Adrenal gland (tissue), 12 donors: Measurements from ENCODE around the gene GDF10. TPM values are rescaled to one million over a fixed set of nuclear protein-coding genes. Genes with fewer than 3 reads are reported as not detected.

Experiments used
- DNase-seq, 7 donors: peaks; one replicate each; pipeline ENCODE4 v3.0.0-alpha.2; 2019 to 2020
- H3K27ac ChIP-seq, 5 donors: fragments of 200-600 bp; sonication (generic) in 4 of 5; 1 replicate in 3 of 5; 2 replicates in 2 of 5; pipeline versions ENCODE4 v1.5.1 to v1.8.0; 2016 to 2020; ENCODE audit warnings: mild to moderate bottlenecking in 1 of 5
- H3K27me3 ChIP-seq: fragments of 200-600 bp; 2 replicates; pipeline ENCODE4 v1.8.0; 2021
- H3K36me3 ChIP-seq, 2 donors: fragments of 200-600 bp; replicated peaks in 1 of 2; 1 replicate in 1 of 2; 2 replicates in 1 of 2; pipeline versions ENCODE4 v1.5.1 to v1.8.0; 2018 to 2022
- H3K4me1 ChIP-seq, 2 donors: fragments of 200-600 bp; replicated peaks in 1 of 2; 1 replicate in 1 of 2; 2 replicates in 1 of 2; pipeline versions ENCODE4 v1.5.1 to v1.8.0; 2018 to 2021
- H3K4me3 ChIP-seq, 4 donors: fragments of 200-600 bp; sonication (generic) in 3 of 4; one replicate each; pipeline ENCODE4 v1.5.1; 2016 to 2018
- H3K9me3 ChIP-seq, 3 donors: fragments of 200-600 bp; sonication (generic) in 1 of 3; replicated peaks in 1 of 3; 1 replicate in 2 of 3; 2 replicates in 1 of 3; pipeline versions ENCODE4 v1.5.1 to v1.8.0; 2016 to 2021
- CTCF ChIP-seq, 6 experiments: fragments of 450-650 bp in 4 of 6; fragments of 200-600 bp in 2 of 6; sonication (generic) in 1 of 6; IDR thresholded peaks; 1 replicate in 5 of 6; 2 replicates in 1 of 6; pipeline versions ENCODE4 v1.5.1 to v1.8.0; 2016 to 2021; ENCODE audit warnings: antibody characterized with exemption in 6 of 6, mild to moderate bottlenecking in 2 of 6, moderate library complexity in 1 of 6
- POLR2A ChIP-seq, 2 donors: fragments of 450-650 bp; IDR thresholded peaks; one replicate each; pipeline ENCODE4 v1.6.1; 2017; ENCODE audit warnings: antibody characterized with exemption in 2 of 2, mild to moderate bottlenecking in 2 of 2, moderate library complexity in 1 of 2
- WGBS, 4 donors: extraction: QIAGEN DNeasy Blood & Tissue Kit in 2 of 4; methylation state at CpG; one replicate each; pipeline versions ENCODE4 v1.1.5 to v1.1.7; 2013 to 2017; 5-methylcytosine and 5-hydroxymethylcytosine counted together
- intact Hi-C, 2 donors: fragments of 100-400 bp; cut with DNase I; formaldehyde crosslinking; loops; one replicate each; pipeline versions ENCODE4 v1.14.1 to v1.15.0; 2022 to 2023
- polyA plus RNA-seq, 3 donors: library from polyadenylated mRNA; stranded (reverse); fragments of 200-250 nt in 2 of 3; fragments of 350-450 nt in 1 of 3; fragmentation: Illumina TruSeq in 1 of 3; extraction: RNeasy Lipid Tissue Mini Kit (QIAGEN cat#74804) in 1 of 3; gene quantifications; one replicate each; pipeline ENCODE4 v1.2.3, GENCODE V29; 2013 to 2014
- total RNA-seq, 9 donors: library from RNA; depleted of rRNA in 4 of 9; stranded (reverse); fragments of >200 nt in 4 of 9; fragments of 120-200 nt in 1 of 9; fragmentation: NEBNext Ultra II Directional in 1 of 9; extraction: Animal tissue kit (Norgen Biotek cat#: 25700) in 1 of 9; gene quantifications; one replicate each; pipeline versions ENCODE4 v1.1.0 to v1.2.4, GENCODE V29; 2013 to 2023
- donor health status: healthy with polysubstance abuse.
- donor health status: Bipolar disorder and iron deficiency.
- donor health status: DM: yes; HTN: yes; CAD: no.
- donor health status: DM: no; HTN: no; CAD: no.
- donor health status: DM: no; HTN: no; CAD: no.
- donor health status: DM: yes; HTN: yes; CAD: no.

The GDF10 gene
- total and polyA plus RNA-seq, 12 donors, result 0.06 to 8.5 (median 1.2) TPM; not detected in 1

GRCh38 chr10:47260505-47261111 is 39.4 kb upstream of the GDF10 start:
- Histone ChIP-seq H3K4me3 (no peak overlapping the region), H3K27ac (no peak overlapping the region), H3K27me3 (no peaks in the 10 kb centered on the region), H3K4me1 (no peaks in the 10 kb centered on the region), H3K36me3 (no peaks in the 10 kb centered on the region), H3K9me3 (no peaks in the 10 kb centered on the region)
- intact Hi-C loops, result no loop called here
- 59 to 71% (median 66%) methylated on average over 9 of the region's 9 CpGs for WGBS, 4 donors
- TF ChIP-seq CTCF (IDR thresholded peaks at IDR 0.05) (peak in 1 of 6 experiments; percentile 3), POLR2A (IDR thresholded peaks at IDR 0.05) (no peak)
- DNase-seq, result peak in 1 of 7 donors; percentile 79

GRCh38 chr10:47261121-47261520 is 38.9 kb upstream of the GDF10 start:
- Histone ChIP-seq H3K4me3 (no peak overlapping the region), H3K27ac (no peak overlapping the region), H3K36me3 (no peaks in the 10 kb centered on the region), H3K27me3 (no peaks in the 10 kb centered on the region), H3K4me1 (no peaks in the 10 kb centered on the region), H3K9me3 (no peaks in the 10 kb centered on the region)
- TF ChIP-seq POLR2A (IDR thresholded peaks at IDR 0.05), result no peak
- no peak for TF ChIP-seq CTCF (IDR thresholded peaks at IDR 0.05)
- DNase-seq, result peak in 1 of 7 donors; percentile 21
- WGBS, 4 donors, result 89 to 98% (median 93%) methylated on average over 1 of the region's 1 CpG
- intact Hi-C loops, result no loop called here

GRCh38 chr10:47261556-47261955 is 38.4 kb upstream of the GDF10 start:
- Histone ChIP-seq H3K4me1 (no peaks in the 10 kb centered on the region), H3K27me3 (no peaks in the 10 kb centered on the region), H3K27ac (no peak overlapping the region), H3K4me3 (no peak overlapping the region), H3K36me3 (no peaks in the 10 kb centered on the region), H3K9me3 (no peaks in the 10 kb centered on the region)
- 69 to 100% (median 88%) methylated on average over 4 to 5 of the region's 5 CpGs for WGBS, 4 donors
- no peak for DNase-seq
- intact Hi-C loops, result no loop called here
- TF ChIP-seq POLR2A (IDR thresholded peaks at IDR 0.05) (no peak), CTCF (IDR thresholded peaks at IDR 0.05) (no peak)

- no peak overlapping the region for H3K27ac ChIP-seq
- whole genome bisulfite sequencing, 4 donors, result 81 to 85% (median 81%) methylated on average over 5 of the region's 5 CpGs
- no peaks in the 10 kb centered on the region for H3K36me3 ChIP-seq
- H3K4me3 ChIP-seq, result no peak overlapping the region
- no peak for TF ChIP-seq CTCF (IDR thresholded peaks at IDR 0.05)
- no peak for TF ChIP-seq POLR2A (IDR thresholded peaks at IDR 0.05)
- intact Hi-C loops, result no loop called here
- DNase-seq, result no peak
- no peaks in the 10 kb centered on the region for H3K27me3 ChIP-seq
- no peaks in the 10 kb centered on the region for H3K9me3 ChIP-seq
- no peaks in the 10 kb centered on the region for H3K4me1 ChIP-seq
Measured at GRCh38 chr10:47262606-47263533, 37.1 kb upstream of the GDF10 start.
